ENCODE data around the gene THBD. TPM values are rescaled to one million over a fixed set of nuclear protein-coding genes. Genes with fewer than 3 reads are reported as not detected.

Gene THBD
- total and polyA plus RNA-seq, 2 of the 4 experiments (the other 2 are of a cell fraction), result 0.07 TPM; not detected in 1

DNA sequence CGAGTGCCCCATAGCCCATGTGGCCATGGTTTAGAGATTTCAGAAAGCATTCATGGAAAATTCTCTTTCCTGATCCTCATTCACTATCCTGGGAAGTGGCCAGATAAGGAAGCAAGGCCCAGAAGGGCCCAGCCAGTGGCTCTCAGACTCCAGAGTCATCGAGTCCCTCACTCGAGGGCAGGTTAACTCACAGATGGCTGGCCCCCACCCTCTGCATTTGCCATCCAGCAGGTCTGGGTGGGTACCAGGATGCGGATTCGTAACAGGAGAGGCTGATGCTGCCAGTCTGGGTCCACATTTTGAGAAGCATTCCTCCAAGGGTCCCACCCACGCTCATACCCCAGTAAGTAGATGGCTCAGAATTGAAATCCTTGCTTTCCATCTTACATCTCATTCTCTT is 18.1 kb downstream of the THBD start:
- intact Hi-C loops (cut with micrococcal nuclease), result no loop called here
- WGBS, 2 experiments (ENCODE audit: extremely low coverage in 2 of 2, insufficient read length in 1 of 2), result 82% methylated on average over 3 of the region's 6 CpGs; no CpG with 5 or more reads in 1 of the 2 experiments

More for the DNA sequence above, 18.1 kb downstream of the THBD start:
- BruUV-seq (replicated peaks), result no TSS peak
- ATAC-seq (ENCODE audit: low read depth), result no peak
- Histone ChIP-seq H3K9ac (ENCODE audit: low read depth, low read length) (no peak overlapping the region), H3K9me3 (ENCODE audit: control insufficient read depth, insufficient read depth, low read length) (no peaks in the 10 kb centered on the region), H4K20me1 (ENCODE audit: insufficient read depth, low read length) (no peaks in the 10 kb centered on the region), H2AK5ac (ENCODE audit: low read depth, low read length) (no peak overlapping the region), H2BK5ac (ENCODE audit: low read depth, low read length, poor library complexity, severe bottlenecking) (no peak overlapping the region), H2AFZ (replicated peaks; ENCODE audit: low read length, poor library complexity) (no peak overlapping the region), H3K9me1 (ENCODE audit: insufficient read depth, low read length) (no peaks in the 10 kb centered on the region), H4K91ac (ENCODE audit: insufficient read depth, low read depth, low read length) (no peak overlapping the region), H3K23ac (ENCODE audit: low read depth, low read length) (no peak overlapping the region), H3K4me1 (ENCODE audit: control insufficient read depth, insufficient read depth, low read length) (no peaks in the 10 kb centered on the region), H3K36me3 (ENCODE audit: control insufficient read depth, insufficient read depth, low read length) (no peaks in the 10 kb centered on the region), H2AK9ac (replicated peaks; ENCODE audit: low read depth, low read length, poor library complexity) (no peak overlapping the region), H3K4ac (ENCODE audit: low read depth, low read length) (no peak overlapping the region), H3K4me2 (ENCODE audit: low read depth, low read length) (no peak overlapping the region), H2BK120ac (ENCODE audit: low read depth, low read length) (no peak overlapping the region), H3K27me3 (ENCODE audit: control insufficient read depth, insufficient read depth, low read length) (peaks cover 10% of the 10 kb centered on the region), H4K5ac (ENCODE audit: low read depth, low read length) (no peak overlapping the region), H3K18ac (ENCODE audit: low read depth, low read length) (no peak overlapping the region), H4K8ac (ENCODE audit: low read depth in 2 of 2, low read length in 2 of 2) (no peak overlapping the region), H3K79me1 (ENCODE audit: low read depth in 1 of 2, low read length in 2 of 2) (no peaks in the 10 kb centered on the region), H3K27ac (ENCODE audit: insufficient read depth, low read length) (no peak overlapping the region), H3K14ac (replicated peaks; ENCODE audit: low read depth, low read length) (no peak overlapping the region), H3K4me3 (ENCODE audit: insufficient read depth, low read depth, low read length) (no peak overlapping the region), H2BK20ac (ENCODE audit: low read depth, low read length) (no peak overlapping the region), H3K56ac (ENCODE audit: extremely low read depth, insufficient read depth, low read length) (no peak overlapping the region), H2BK15ac (ENCODE audit: low read depth, low read length) (no peak overlapping the region)
- ChIA-PET CTCF (no interaction called here), POLR2A (ENCODE audit: unreplicated experiment) (no interaction called here)
- in situ Hi-C loops (cut with MboI; ENCODE audit: low sequenced_read_pairs), result no loop called here
- no peak for TF ChIP-seq FOS (IDR thresholded peaks at IDR 0.05; ENCODE audit: low read depth, low read length)
- TF ChIP-seq, protein P1, sequence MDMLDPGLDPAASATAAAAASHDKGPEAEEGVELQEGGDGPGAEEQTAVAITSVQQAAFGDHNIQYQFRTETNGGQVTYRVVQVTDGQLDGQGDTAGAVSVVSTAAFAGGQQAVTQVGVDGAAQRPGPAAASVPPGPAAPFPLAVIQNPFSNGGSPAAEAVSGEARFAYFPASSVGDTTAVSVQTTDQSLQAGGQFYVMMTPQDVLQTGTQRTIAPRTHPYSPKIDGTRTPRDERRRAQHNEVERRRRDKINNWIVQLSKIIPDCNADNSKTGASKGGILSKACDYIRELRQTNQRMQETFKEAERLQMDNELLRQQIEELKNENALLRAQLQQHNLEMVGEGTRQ (IDR thresholded peaks at IDR 0.05; ENCODE audit: low read depth, low read length), result no peak
- TF ChIP-seq CEBPB (IDR thresholded peaks at IDR 0.05; ENCODE audit: low read depth, low read length), result no peak
- TF ChIP-seq, protein P2, sequence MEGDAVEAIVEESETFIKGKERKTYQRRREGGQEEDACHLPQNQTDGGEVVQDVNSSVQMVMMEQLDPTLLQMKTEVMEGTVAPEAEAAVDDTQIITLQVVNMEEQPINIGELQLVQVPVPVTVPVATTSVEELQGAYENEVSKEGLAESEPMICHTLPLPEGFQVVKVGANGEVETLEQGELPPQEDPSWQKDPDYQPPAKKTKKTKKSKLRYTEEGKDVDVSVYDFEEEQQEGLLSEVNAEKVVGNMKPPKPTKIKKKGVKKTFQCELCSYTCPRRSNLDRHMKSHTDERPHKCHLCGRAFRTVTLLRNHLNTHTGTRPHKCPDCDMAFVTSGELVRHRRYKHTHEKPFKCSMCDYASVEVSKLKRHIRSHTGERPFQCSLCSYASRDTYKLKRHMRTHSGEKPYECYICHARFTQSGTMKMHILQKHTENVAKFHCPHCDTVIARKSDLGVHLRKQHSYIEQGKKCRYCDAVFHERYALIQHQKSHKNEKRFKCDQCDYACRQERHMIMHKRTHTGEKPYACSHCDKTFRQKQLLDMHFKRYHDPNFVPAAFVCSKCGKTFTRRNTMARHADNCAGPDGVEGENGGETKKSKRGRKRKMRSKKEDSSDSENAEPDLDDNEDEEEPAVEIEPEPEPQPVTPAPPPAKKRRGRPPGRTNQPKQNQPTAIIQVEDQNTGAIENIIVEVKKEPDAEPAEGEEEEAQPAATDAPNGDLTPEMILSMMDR (conservative IDR thresholded peaks at IDR 0.05; ENCODE audit: low read depth, low read length), result no peak
- no peak for TF ChIP-seq CHD1 (IDR thresholded peaks at IDR 0.05; ENCODE audit: low read depth, low read length)
- no peak for TF ChIP-seq MXI1 (IDR thresholded peaks at IDR 0.05; ENCODE audit: borderline replicate concordance, low read depth, low read length)
- TF ChIP-seq BHLHE40 (IDR thresholded peaks at IDR 0.05; ENCODE audit: low read depth, low read length), result no peak
- TF ChIP-seq SMC3 (IDR thresholded peaks at IDR 0.05; ENCODE audit: low read depth, low read length), result no peak
- TF ChIP-seq MAZ (IDR thresholded peaks at IDR 0.05; ENCODE audit: borderline replicate concordance, low read depth, low read length), result no peak
- no peak for TF ChIP-seq RFX5 (IDR thresholded peaks at IDR 0.05; ENCODE audit: low read depth, low read length)
- TF ChIP-seq RCOR1 (IDR thresholded peaks at IDR 0.05; ENCODE audit: insufficient replicate concordance, low read length), result no peak
- TF ChIP-seq MAFK (IDR thresholded peaks at IDR 0.05; ENCODE audit: low read depth, low read length), result no peak
- no peak for TF ChIP-seq RAD21 (IDR thresholded peaks at IDR 0.05; ENCODE audit: low read length)
- TF ChIP-seq, protein P3, sequence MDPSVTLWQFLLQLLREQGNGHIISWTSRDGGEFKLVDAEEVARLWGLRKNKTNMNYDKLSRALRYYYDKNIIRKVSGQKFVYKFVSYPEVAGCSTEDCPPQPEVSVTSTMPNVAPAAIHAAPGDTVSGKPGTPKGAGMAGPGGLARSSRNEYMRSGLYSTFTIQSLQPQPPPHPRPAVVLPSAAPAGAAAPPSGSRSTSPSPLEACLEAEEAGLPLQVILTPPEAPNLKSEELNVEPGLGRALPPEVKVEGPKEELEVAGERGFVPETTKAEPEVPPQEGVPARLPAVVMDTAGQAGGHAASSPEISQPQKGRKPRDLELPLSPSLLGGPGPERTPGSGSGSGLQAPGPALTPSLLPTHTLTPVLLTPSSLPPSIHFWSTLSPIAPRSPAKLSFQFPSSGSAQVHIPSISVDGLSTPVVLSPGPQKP (IDR thresholded peaks at IDR 0.05; ENCODE audit: borderline replicate concordance, low read depth, low read length), result no peak
- TF ChIP-seq NFE2L2 (IDR thresholded peaks at IDR 0.05; ENCODE audit: low read depth, low read length), result no peak
- no peak for TF ChIP-seq POLR2A (IDR thresholded peaks at IDR 0.05; ENCODE audit: low read depth, low read length)
- dilution Hi-C loops (cut with HindIII; ENCODE audit: low sequenced_read_pairs, unreplicated experiment), result no loop called here
- no peak for DNase-seq
